ENCODE data around the gene AMDHD1. TPM values are rescaled to one million over a fixed set of nuclear protein-coding genes. Genes with fewer than 3 reads are reported as not detected.

The AMDHD1 gene
- total and polyA plus RNA-seq, 2 donors (not counting 3 experiments of a cell fraction or from before 2014, with no cell fraction given), result not detected

DNA sequence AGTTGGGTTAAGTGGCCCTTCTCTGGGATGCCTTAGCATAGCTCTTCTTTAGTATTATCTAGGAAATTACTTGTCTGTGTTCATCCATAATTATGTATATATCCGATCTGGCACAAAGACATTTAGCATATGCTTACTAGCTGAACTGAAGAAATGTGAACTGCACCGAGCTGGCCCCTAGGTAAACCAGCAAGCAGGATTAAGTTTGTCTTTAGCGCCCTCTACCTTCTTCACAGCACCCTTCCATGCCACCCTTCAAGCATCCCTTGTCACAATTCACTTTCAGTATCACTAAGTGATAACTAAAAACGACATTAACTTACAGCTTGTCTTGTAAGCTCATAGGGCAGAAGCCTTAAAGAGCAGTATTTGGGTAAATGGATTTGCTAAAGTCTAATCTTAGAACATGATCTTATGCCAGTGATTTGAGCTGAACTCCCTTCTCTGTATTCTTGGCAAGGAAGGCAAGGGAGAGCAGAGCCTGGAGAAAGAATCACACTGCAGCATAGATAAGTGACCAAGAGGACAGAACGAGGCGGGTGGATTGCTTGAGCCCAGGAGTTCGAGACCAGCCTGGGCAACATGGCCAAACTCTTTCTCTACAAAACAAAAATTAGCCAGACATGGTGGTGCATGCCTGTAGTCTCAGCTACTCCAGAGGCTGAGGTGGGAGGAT is 55.6 kb downstream of the AMDHD1 start:
- Histone ChIP-seq H3K4me2 (ENCODE audit: insufficient read depth, low read length) (no peak overlapping the region), H3K4me3 (replicated peaks in 1 of 3; ENCODE audit: insufficient read depth in 1 of 3, low read depth in 1 of 3, low read length in 3 of 3) (no peak overlapping the region), H3K9ac (replicated peaks; ENCODE audit: extremely low read depth, insufficient read depth, low read length) (no peak overlapping the region), H3K4me1 (ENCODE audit: control insufficient read depth, extremely low read depth, insufficient read depth, low read length) (no peaks in the 10 kb centered on the region), H3K27ac (ENCODE audit: insufficient read depth, low read depth, low read length) (no peak overlapping the region), H3K9me1 (replicated peaks; ENCODE audit: control insufficient read depth, extremely low read depth, insufficient read depth, low read length) (no peaks in the 10 kb centered on the region), H3K9me3 (replicated peaks; ENCODE audit: control insufficient read depth, insufficient read depth, low read length) (no peaks in the 10 kb centered on the region), H3K79me2 (ENCODE audit: control insufficient read depth, insufficient read depth, low read length) (no peaks in the 10 kb centered on the region), H4K20me1 (replicated peaks; ENCODE audit: control insufficient read depth, extremely low read depth, insufficient read depth, low read length) (no peaks in the 10 kb centered on the region), H2AFZ (ENCODE audit: low read depth, low read length) (no peak overlapping the region), H3K27me3 (ENCODE audit: control insufficient read depth in 2 of 2, insufficient read depth in 2 of 2, low read length in 2 of 2) (no peaks in the 10 kb centered on the region), H3K36me3 (ENCODE audit: control insufficient read depth in 2 of 2, extremely low read depth in 1 of 2, insufficient read depth in 2 of 2, low read length in 2 of 2) (peaks cover 4% of the 10 kb centered on the region in 2 experiments)
- no TSS peak for BruUV-seq (replicated peaks)
- intact Hi-C loops (cut with micrococcal nuclease), result loop anchor here (1.0 to 2.0 kb wide), 3 partner anchors 80 to 416 kb away; no protein-coding TSS in a partner anchor
- dilution Hi-C loops (cut with MboI; ENCODE audit: extremely low pct_ligation_motif_present, low sequenced_read_pairs), result no loop called here
- POLR2A ChIA-PET, result no interaction called here
- DNase-seq (ENCODE audit: low read depth, low spot score) (peak; percentile 68), FAIRE-seq (peak; percentile 94)
- no peak for TF ChIP-seq POLR2AphosphoS5 (IDR thresholded peaks at IDR 0.05; ENCODE audit: insufficient read depth, low read depth, low read length)
- TF ChIP-seq, protein P1, sequence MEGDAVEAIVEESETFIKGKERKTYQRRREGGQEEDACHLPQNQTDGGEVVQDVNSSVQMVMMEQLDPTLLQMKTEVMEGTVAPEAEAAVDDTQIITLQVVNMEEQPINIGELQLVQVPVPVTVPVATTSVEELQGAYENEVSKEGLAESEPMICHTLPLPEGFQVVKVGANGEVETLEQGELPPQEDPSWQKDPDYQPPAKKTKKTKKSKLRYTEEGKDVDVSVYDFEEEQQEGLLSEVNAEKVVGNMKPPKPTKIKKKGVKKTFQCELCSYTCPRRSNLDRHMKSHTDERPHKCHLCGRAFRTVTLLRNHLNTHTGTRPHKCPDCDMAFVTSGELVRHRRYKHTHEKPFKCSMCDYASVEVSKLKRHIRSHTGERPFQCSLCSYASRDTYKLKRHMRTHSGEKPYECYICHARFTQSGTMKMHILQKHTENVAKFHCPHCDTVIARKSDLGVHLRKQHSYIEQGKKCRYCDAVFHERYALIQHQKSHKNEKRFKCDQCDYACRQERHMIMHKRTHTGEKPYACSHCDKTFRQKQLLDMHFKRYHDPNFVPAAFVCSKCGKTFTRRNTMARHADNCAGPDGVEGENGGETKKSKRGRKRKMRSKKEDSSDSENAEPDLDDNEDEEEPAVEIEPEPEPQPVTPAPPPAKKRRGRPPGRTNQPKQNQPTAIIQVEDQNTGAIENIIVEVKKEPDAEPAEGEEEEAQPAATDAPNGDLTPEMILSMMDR (IDR thresholded peaks at IDR 0.05; ENCODE audit: extremely low read depth in 1 of 2, insufficient read depth in 1 of 2, low read depth in 1 of 2, low read length in 2 of 2), result peak; percentile 56 to 58
- TF ChIP-seq POLR2A (IDR thresholded peaks at IDR 0.05; ENCODE audit: low read depth, low read length), result no peak
- TF ChIP-seq EZH2 (IDR thresholded peaks at IDR 0.05; ENCODE audit: borderline replicate concordance, low read depth, low read length, severe bottlenecking), result no peak
- TF ChIP-seq GATA2 (IDR thresholded peaks at IDR 0.05; ENCODE audit: insufficient read depth, insufficient read length, low read depth, low read length), result no peak
- no peak for TF ChIP-seq FOS (IDR thresholded peaks at IDR 0.05; ENCODE audit: borderline replicate concordance, insufficient read depth, low read length)
- CTCF ChIA-PET, result interaction anchor here (0.6 to 4.8 kb wide), 35 partner anchors 9 to 1495 kb away, joined by 3 to 126 read pairs (median 4); partner anchors contain the start of genes AMDHD1 and CCDC38
